ENCODE measurements around the gene TMBIM6. TPM values are rescaled to one million over a fixed set of nuclear protein-coding genes. Genes with fewer than 3 reads are reported as not detected.
A peak's percentile ranks its signal among the peaks of the same experiment; 100 is the strongest.
"Not testable (repeated sequence)": the region's sequence is repeated elsewhere in the genome, so short reads cannot be mapped to it uniquely, and the experiment has no call there.

TMBIM6 gene
- total RNA-seq, 1 experiment from 2014 or later: 970 TPM

DNA sequence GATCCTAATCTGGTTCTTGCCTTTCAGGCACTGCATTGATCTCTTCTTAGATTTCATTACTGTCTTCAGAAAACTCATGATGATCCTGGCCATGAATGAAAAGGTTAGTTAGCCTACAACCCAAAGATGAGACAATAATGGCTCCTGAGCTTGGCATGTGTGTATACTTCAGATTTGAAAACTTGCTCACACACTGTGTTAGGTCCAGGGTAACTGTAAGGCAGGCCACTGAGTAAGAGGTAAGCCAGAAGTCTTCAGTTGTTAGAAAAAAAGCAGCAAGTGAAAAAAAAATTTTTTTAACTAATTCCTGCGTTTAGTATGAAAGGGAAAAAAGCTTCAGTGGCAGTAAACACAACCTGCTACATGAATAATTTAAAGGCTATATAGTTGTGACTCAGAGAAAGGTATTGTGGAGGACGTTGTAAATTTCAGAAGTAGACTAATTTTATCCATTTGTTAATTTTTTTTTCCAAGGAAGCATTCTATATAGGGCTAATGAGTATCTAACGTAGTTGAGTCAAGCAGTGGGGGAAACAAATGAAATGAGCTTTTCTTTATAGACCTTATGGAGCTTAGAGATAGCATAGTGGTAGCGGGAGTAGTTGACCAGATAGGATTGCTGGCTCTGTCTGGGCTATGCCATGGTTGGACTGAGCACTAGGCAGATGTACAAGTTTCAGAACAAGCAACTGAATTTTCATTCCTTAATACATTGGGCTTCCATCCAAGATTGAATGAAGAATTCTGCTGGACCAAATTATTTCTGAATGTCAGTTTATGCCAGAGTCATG is 20.5 kb downstream of the TMBIM6 start:
- no peak for DNase-seq (ENCODE audit: low read depth, low spot score)
- in situ Hi-C loops (cut with HindIII; ENCODE audit: low pct_unique_long_range_greater_than_20kb, low sequenced_read_pairs): no loop called here

DNA sequence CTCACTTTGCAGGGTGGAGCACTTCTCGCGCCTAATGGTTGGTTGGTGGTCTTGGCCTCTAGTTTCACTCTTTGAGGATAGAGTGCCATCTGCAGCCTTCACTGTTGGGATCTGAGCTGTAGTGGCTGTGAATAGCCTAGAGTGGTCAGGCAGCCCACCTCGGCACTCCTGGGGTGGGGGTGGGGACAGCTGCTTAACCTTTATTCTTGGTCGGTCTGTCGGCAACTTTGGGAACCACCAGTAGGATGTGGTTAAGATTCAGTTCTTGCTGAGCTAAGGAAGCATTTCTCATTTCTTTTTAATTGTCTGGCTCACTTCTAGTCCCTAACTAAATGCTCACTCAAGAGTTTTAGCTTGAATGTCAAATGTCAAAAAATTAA is 21.1 kb downstream of the TMBIM6 start:
- in situ Hi-C loops (cut with HindIII; ENCODE audit: low pct_unique_long_range_greater_than_20kb, low sequenced_read_pairs): no loop called here

DNA sequence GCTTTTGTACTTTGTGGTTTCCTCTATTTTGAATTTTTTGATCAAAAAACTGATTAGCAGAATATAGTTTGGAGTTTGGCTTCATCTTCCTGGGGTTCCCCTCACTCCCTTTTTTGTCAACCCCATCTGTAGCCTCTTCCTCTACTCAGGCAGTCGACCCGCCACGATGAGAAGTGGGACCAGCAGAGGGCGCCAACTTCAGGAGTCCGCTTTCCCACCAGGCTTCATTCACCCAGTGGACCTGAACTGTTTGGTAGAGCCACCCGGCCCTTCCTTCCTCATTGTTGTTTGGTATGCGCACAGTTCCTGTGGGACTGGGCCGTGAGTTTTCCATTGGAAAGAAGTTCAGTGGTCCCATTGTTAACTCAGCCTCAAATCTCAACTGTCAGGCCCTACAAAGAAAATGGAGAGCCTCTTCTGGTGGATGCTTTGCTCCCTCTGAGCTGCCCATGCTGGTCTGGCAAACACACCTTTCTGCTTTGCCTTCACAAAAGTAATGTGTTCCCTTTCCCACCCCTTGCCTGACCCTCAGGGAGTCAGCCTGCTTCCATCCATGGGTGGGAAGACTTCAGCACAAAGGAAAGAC is 21.7 kb downstream of the TMBIM6 start:
- in situ Hi-C loops (cut with HindIII; ENCODE audit: low pct_unique_long_range_greater_than_20kb, low sequenced_read_pairs): no loop called here
- DNase-seq (ENCODE audit: low read depth, low spot score): peak; percentile 76

More for the DNA sequence above, 21.1 kb downstream of the TMBIM6 start:
- DNase-seq (ENCODE audit: low read depth, low spot score): no peak

DNA sequence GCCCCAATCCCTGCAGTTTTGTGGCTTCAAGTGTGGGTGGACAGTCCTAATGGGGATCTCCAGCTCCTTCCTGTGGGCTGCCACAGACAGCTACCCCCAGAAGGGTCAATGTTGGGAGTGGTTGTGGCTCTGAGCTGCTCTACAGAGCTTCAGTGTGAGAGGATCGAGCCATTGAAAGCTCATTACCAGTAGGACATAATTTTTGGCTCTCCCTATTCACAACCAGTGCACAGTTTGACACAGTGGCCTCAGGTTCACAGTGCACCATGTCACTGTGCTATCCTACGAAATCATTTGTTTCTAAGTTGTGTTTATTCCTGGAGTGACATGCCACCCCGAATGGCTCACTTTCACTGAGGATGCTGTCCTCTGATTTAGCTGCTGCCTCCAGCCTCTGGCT is 22.8 kb downstream of the TMBIM6 start:
- DNase-seq (ENCODE audit: low read depth, low spot score): no peak
- in situ Hi-C loops (cut with HindIII; ENCODE audit: low pct_unique_long_range_greater_than_20kb, low sequenced_read_pairs): no loop called here

GRCh38 chr12:49766115-49766455 is 24.7 kb downstream of the TMBIM6 start:
- no peak for DNase-seq (ENCODE audit: low read depth, low spot score)
- in situ Hi-C loops (cut with HindIII; ENCODE audit: low pct_unique_long_range_greater_than_20kb, low sequenced_read_pairs): no loop called here

DNA sequence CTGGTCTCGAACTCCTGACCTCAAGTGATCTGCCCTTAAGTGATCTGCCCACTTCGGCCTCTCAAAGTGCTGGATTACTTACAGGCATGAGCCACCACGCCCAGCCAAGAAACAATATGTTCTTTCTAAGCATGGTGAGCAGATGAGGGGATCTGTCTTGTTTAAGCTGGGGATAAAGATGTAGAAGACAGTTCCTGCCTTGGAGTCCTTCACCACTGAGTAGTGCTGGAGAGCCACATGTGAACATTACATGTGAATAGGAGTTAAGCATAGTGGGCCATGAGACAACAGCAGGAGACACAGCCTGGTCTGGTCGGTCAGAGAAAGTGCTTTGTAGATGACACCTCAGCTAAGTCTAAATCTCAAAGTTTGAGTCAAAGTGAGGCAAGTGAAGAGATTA is 26.0 kb downstream of the TMBIM6 start:
- in situ Hi-C loops (cut with HindIII; ENCODE audit: low pct_unique_long_range_greater_than_20kb, low sequenced_read_pairs): no loop called here
- DNase-seq (ENCODE audit: low read depth, low spot score): peak; percentile 26

GRCh38 chr12:49773102-49773501 is 31.7 kb downstream of the TMBIM6 start:
- in situ Hi-C loops (cut with HindIII; ENCODE audit: low pct_unique_long_range_greater_than_20kb, low sequenced_read_pairs); DNase-seq (ENCODE audit: low read depth, low spot score): not testable (repeated sequence)

GRCh38 chr12:49776413-49776812 is 35.1 kb downstream of the TMBIM6 start:
- peak; percentile 89 for DNase-seq (ENCODE audit: low read depth, low spot score)
- in situ Hi-C loops (cut with HindIII; ENCODE audit: low pct_unique_long_range_greater_than_20kb, low sequenced_read_pairs): no loop called here

- in situ Hi-C loops (cut with HindIII; ENCODE audit: low pct_unique_long_range_greater_than_20kb, low sequenced_read_pairs): no loop called here
- no peak for DNase-seq (ENCODE audit: low read depth, low spot score)
Observed at GRCh38 chr12:49776858-49777257, 35.5 kb downstream of the TMBIM6 start.

DNA sequence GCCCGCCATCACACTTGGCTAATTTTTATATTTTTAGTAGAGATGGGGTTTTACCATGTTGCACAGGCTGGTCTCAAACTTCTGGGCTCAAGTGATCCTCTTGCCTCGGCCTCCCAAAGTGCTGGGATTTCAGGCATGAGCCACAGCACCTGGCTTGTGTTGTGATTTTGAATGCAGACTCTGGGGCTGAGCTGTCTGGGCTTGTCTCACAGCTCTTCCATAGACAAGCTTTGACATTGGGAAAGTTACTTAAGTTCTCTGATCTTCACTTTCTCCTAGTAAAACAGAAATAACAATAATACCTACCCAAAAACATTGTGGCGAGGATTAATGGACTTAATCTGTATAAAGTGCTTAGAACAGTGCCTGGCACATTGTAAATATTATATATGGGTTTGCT is 36.0 kb downstream of the TMBIM6 start:
- in situ Hi-C loops (cut with HindIII; ENCODE audit: low pct_unique_long_range_greater_than_20kb, low sequenced_read_pairs): no loop called here
- no peak for DNase-seq (ENCODE audit: low read depth, low spot score)

DNA sequence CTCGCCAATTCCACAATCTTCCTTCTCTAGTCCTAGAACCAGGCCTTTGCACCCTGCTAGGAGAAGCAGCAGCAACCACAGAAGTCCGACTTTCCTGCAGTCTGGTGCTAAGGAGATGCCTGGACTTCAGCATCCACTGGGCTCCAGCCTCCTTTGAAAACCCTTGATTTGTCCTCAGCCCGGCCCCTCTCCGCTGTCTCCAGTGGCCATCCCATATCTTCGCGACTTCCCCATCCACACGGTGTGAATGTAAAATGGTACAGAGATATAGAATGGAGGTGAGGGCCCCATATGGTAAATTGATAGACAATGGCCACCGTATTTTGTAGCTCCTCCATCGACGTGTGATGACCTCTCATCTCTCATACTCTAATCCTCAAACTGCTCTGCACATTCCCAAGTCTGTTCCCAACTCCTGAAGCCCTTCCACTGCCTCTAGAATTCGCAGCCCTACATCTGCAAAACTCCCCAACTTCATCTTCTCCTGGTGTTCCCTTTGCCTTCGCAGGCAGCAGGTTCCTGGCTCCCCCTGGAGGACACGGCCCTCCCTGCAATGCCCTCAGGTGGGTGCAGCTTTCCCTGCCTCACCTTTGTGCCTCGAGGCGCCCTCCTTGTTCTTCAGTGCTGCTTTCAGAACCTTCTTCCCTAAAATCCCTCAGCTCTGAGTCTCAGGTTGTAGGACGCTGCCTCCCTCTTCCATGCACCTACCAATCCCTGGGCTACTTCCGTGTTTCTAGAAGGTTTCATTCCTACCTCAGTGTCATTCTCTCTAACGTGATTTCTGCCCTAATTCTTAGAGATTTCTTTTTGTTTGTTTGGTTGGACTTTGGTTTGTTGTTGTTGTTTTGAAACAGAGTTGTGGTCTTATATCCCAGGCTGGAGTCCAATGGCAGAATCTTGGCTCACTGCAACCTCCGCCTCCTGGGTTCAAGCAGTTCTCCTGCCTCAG is 36.7 kb downstream of the TMBIM6 start:
- in situ Hi-C loops (cut with HindIII; ENCODE audit: low pct_unique_long_range_greater_than_20kb, low sequenced_read_pairs): no loop called here
- DNase-seq (ENCODE audit: low read depth, low spot score): peak; percentile 59

DNA sequence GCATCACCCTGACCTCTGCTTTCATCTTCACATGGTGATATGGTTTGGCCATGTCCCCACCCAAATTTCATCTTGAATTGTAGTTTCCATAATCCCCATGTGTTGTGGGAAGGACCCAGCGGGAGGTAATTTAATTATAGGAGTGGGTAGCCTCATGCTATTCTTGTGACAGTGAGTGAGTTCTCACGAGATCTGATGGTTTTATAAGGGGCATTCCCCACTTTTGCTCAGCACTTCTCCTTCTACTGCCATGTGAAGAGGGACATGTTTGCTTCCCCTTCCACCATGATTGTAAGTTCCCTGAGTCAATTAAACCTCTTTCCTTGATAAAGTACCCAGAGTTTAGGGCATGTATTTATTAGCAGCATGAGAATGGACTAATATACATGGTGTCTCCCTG is 38.2 kb downstream of the TMBIM6 start:
- in situ Hi-C loops (cut with HindIII; ENCODE audit: low pct_unique_long_range_greater_than_20kb, low sequenced_read_pairs): no loop called here

DNA sequence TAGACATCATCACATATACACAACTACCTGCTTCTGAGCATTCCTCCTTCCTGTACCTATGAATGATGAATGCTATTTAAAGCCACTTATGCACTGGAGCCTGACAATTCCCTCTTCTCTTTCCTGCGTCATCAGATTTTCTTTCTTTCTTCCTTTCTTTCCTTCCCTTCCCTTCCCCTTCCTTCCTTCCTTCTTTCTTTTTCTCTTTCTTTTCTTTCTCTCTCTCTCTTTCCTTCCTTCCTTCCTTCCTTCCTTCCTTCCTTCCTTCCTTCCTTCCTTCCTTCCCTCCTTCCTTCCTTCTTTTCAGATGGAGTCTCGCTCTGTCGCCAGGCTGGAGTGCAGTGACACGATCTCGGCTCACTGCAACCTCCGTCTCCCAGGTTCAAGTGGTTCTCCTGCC is 39.6 kb downstream of the TMBIM6 start:
- in situ Hi-C loops (cut with HindIII; ENCODE audit: low pct_unique_long_range_greater_than_20kb, low sequenced_read_pairs); DNase-seq (ENCODE audit: low read depth, low spot score): not testable (repeated sequence)

More for the DNA sequence above, 38.2 kb downstream of the TMBIM6 start:
- no peak for DNase-seq (ENCODE audit: low read depth, low spot score)

- in situ Hi-C loops (cut with HindIII; ENCODE audit: low pct_unique_long_range_greater_than_20kb, low sequenced_read_pairs): no loop called here
- DNase-seq (ENCODE audit: low read depth, low spot score): no peak
Observed at GRCh38 chr12:49783917-49784676, 42.7 kb downstream of the TMBIM6 start.

DNA sequence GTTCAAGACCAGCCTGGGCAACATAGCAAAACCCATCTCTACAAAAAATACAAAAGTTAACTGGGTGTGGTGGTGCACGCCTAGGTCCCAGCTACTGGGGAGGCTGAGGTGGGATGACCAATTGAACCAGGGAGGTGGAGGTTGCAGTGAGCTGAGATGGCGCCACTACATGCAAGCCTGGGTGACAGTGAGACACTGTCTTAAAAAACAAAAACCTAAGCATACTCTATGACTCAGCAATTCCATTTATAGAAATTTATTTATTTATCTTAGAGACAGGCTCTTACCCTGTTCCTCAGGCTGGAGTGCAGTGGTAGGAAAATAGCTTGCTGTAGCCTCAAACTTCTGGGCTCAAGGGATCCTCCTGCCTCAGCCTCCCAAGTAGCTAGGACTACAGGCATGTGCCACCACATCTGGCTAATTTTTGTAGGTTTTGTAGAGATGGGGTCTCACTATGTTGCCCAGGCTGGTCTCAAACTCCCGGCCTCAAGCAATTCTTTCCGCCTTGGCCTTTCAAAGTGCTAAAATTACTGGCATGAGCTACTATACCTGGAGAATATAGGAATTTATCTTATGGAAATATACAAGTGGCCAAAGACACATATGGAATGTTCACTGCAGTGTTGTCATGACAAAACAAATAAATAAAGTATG is 43.5 kb downstream of the TMBIM6 start:
- no peak for DNase-seq (ENCODE audit: low read depth, low spot score)
- in situ Hi-C loops (cut with HindIII; ENCODE audit: low pct_unique_long_range_greater_than_20kb, low sequenced_read_pairs): no loop called here

DNA sequence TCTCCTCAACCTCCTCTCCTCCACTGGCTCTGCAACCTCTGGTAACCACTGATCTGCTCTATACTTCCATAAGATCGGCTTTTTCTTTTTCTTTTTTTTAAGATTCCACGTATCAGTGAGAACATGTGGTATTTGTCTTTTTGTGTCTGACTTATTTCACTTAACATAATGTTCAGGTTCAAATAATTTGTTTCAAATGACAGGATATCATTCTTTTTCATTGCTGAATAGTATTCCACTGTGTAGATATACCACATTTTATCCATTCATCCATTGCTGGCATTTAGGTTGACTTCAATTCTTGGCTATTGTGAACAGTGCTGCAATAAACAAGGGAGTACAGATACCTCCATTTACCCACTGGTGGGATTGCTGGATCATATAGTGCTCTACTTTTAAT is 46.3 kb downstream of the TMBIM6 start:
- DNase-seq (ENCODE audit: low read depth, low spot score): no peak
- in situ Hi-C loops (cut with HindIII; ENCODE audit: low pct_unique_long_range_greater_than_20kb, low sequenced_read_pairs): no loop called here

DNA sequence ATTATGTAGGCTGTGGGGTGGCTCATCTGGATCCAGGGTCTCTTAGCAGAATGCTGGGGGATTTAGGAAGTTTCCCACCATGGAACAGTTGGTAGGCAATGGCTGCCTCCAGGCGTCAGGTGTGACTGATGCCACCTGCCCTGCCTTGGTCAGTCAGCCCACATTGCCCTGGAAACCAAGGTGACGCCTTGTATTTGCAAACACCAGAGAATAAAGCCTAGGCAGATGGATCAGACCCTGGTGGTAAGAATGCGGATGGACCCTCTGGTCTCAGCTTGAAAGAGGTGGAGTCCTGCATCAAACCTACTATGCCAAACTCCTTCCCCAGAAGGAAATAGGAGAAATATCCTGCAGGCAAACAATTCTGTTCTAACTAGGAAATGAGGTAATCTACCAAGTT is 48.6 kb downstream of the TMBIM6 start:
- in situ Hi-C loops (cut with HindIII; ENCODE audit: low pct_unique_long_range_greater_than_20kb, low sequenced_read_pairs): no loop called here
- no peak for DNase-seq (ENCODE audit: low read depth, low spot score)
